ENCODE results near the gene OR13G1. TPM values are rescaled to one million over a fixed set of nuclear protein-coding genes. Genes with fewer than 3 reads are reported as not detected.

OR13G1 gene, protein sequence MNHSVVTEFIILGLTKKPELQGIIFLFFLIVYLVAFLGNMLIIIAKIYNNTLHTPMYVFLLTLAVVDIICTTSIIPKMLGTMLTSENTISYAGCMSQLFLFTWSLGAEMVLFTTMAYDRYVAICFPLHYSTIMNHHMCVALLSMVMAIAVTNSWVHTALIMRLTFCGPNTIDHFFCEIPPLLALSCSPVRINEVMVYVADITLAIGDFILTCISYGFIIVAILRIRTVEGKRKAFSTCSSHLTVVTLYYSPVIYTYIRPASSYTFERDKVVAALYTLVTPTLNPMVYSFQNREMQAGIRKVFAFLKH
- total RNA-seq (2014; rRNA removed; shearing (Covaris generic)): not detected in 2 replicates

GRCh38 chr1:247679639-247680038 lies at the start of gene OR13G1:
OR13G1 (minus strand) TSS chr1:247679739; CDS start chr1:247673041, 6,698 bp downstream.

DNA sequence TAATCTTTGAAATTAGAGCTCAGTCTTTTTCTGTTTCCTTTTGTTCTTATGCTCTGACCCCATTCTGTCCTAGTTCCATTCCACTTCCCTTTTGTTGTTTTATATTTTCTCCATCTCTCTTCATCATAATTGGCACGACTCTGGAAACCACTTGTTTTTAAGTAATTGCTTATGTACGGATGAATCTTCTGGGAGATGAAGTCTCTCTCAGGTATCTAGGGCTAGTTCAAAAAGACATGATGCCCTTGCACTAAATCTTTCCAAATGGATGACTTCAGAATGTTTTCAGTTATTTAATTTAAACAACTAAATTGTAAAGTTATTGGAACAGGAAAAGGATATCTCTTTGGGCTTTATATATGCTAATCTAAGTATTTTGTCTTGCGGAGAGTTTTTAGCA lies 37.0 kb upstream of the OR13G1 start, which contains the start of gene OR6F1:
Gene OR6F1 (minus strand): TSS at position 101 of the 400 bp plus-strand sequence. CDS start 3,891 bp downstream, outside the sequence.

Other genes with a start within 250 kb of the OR13G1 start
- gene OR2B11, start 221.6 kb downstream of the OR13G1 start, total RNA-seq (2014; rRNA removed; shearing (Covaris generic)): not detected in 2 replicates
- gene OR2C3, start 143.3 kb downstream of the OR13G1 start, total RNA-seq (2014; rRNA removed; shearing (Covaris generic)): not detected in 2 replicates
- not detected in 2 replicates for gene GCSAML, start 130.6 kb downstream of the OR13G1 start, total RNA-seq (2014; rRNA removed; shearing (Covaris generic))
- gene OR2G2, start 91.4 kb downstream of the OR13G1 start, total RNA-seq (2014; rRNA removed; shearing (Covaris generic)): not detected in 2 replicates
- not detected in 2 replicates for gene OR2G3, start 74.2 kb downstream of the OR13G1 start, total RNA-seq (2014; rRNA removed; shearing (Covaris generic))
- not detected in 2 replicates for gene OR6F1, start 36.9 kb upstream of the OR13G1 start, total RNA-seq (2014; rRNA removed; shearing (Covaris generic))
- gene OR14K1, start 58.9 kb upstream of the OR13G1 start, total RNA-seq (2014; rRNA removed; shearing (Covaris generic)): not detected in 2 replicates
- not detected in 2 replicates for gene OR14A2, start 68.4 kb upstream of the OR13G1 start, total RNA-seq (2014; rRNA removed; shearing (Covaris generic))
- not detected in 2 replicates for gene OR1C1, start 80.8 kb upstream of the OR13G1 start, total RNA-seq (2014; rRNA removed; shearing (Covaris generic))
- gene OR14A16, start 144.4 kb upstream of the OR13G1 start, total RNA-seq (2014; rRNA removed; shearing (Covaris generic)): not detected in 2 replicates
- not detected in 2 replicates for gene OR11L1, start 162.2 kb upstream of the OR13G1 start, total RNA-seq (2014; rRNA removed; shearing (Covaris generic))
- 12.9 and 13.2 TPM in 2 replicates for gene TRIM58, start 177.4 kb upstream of the OR13G1 start, total RNA-seq (2014; rRNA removed; shearing (Covaris generic))
- 0.45 and 2.8 TPM in 2 replicates for gene OR2W3, start 215.8 kb upstream of the OR13G1 start, total RNA-seq (2014; rRNA removed; shearing (Covaris generic))
- 0.32 TPM in 1 of 2 replicates, not detected in the other for gene OR2T8, start 240.5 kb upstream of the OR13G1 start, total RNA-seq (2014; rRNA removed; shearing (Covaris generic))
- not detected in 2 replicates for gene OR2AJ1, start 245.2 kb upstream of the OR13G1 start, total RNA-seq (2014; rRNA removed; shearing (Covaris generic))